ENCODE results near the gene PIP5K1C. TPM values are rescaled to one million over a fixed set of nuclear protein-coding genes. Genes with fewer than 3 reads are reported as not detected.
A peak's percentile ranks its signal among the peaks of the same experiment; 100 is the strongest.
"Not testable (repeated sequence)": the region's sequence is repeated elsewhere in the genome, so short reads cannot be mapped to it uniquely, and the experiment has no call there.

The PIP5K1C gene
- total RNA-seq, 8 experiments from 2014 or later, result 6.7 to 21.4 (median 13.7) TPM

- Histone ChIP-seq H3K27ac (no peak overlapping the region), H3K4me3 (no peak overlapping the region), H3K4me1 (replicated peaks in 1 of 2) (peaks cover 45 to 46% of the 10 kb centered on the region in 2 donors)
- no peak for ATAC-seq (replicated peaks in 6 of 8)
- in situ Hi-C loops (cut with MboI; ENCODE audit: low pct_unique_long_range_greater_than_20kb in 2 of 9, low sequenced_read_pairs in 9 of 9, unreplicated experiment in 9 of 9), result loop anchor here in 2 of 9 experiments (25.0 kb wide), 1 partner anchor 545 kb away; no protein-coding TSS in a partner anchor
- 40 to 86% methylated on average over 1 to 6 of the region's 17 CpGs; no CpG with 5 or more reads in 8 of the 10 experiments for WGBS, 10 experiments
Observed at GRCh38 chr19:3667766-3668165, 32.5 kb downstream of the PIP5K1C start.

DNA sequence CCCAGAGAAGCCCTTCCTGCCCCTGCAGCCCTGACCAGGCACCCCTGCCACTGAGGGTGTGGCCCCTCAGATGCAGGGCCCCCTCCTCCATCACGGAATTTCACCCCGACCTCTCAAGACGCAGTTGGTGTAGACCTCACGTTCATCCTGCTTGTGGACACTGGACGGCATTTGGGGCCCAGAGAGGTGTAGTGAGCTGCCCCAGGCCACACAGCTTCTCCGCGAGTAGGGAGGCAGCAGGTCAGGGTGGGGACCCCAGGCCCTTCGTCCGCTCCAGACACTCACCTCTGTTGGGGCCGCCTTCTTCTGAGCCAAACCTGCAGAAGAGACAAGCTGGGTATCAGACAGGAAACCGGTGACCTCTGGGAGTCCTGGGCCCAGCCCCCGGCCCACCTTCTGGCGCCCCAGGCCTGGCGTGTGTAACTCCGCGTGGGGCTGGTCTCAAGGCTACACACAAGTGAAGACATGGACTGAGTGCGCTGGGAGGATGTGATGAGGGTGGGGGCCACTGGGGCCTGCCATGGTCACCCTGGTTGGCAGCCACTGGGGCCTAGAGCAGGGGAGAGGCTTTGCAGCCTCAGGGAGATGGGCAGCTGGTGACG is 33.1 kb downstream of the PIP5K1C start:
- 60 to 88% methylated on average over 1 to 3 of the region's 18 CpGs; no CpG with 5 or more reads in 8 of the 10 experiments for WGBS, 10 experiments
- Histone ChIP-seq H3K27ac (no peak overlapping the region), H3K4me1 (replicated peaks in 1 of 2) (peaks cover 40 to 42% of the 10 kb centered on the region in 2 donors), H3K4me3 (no peak overlapping the region)
- no peak for ATAC-seq (replicated peaks in 6 of 8)
- in situ Hi-C loops (cut with MboI; ENCODE audit: low pct_unique_long_range_greater_than_20kb in 2 of 9, low sequenced_read_pairs in 9 of 9, unreplicated experiment in 9 of 9), result loop anchor here in 2 of 9 experiments (25.0 kb wide), 1 partner anchor 545 kb away; no protein-coding TSS in a partner anchor

DNA sequence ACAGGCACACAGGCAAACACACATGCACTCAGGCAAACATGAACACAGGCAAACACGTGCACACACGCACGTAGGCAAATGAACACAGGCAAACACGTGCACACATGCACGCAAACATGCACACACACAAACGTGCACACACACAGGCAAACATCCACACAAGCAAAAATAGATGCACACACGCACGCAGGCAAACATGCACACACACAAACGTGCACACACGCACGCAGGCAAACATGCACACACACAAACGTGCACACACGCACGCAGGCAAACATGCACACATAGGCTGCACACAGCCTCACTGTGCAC is 33.8 kb downstream of the PIP5K1C start:
- WGBS, 10 experiments, result 83 to 100% (median 92%) methylated on average over 1 to 7 of the region's 14 CpGs; no CpG with 5 or more reads in 6 of the 10 experiments
- ATAC-seq (replicated peaks in 6 of 8); H3K27ac ChIP-seq; H3K4me3 ChIP-seq: not testable (repeated sequence)
- in situ Hi-C loops (cut with MboI; ENCODE audit: low pct_unique_long_range_greater_than_20kb in 2 of 9, low sequenced_read_pairs in 9 of 9, unreplicated experiment in 9 of 9), result loop anchor here in 2 of 9 experiments (25.0 kb wide), 1 partner anchor 546 kb away; no protein-coding TSS in a partner anchor
- peaks cover 34 to 36% of the 10 kb centered on the region in 2 donors for H3K4me1 ChIP-seq (replicated peaks in 1 of 2)

DNA sequence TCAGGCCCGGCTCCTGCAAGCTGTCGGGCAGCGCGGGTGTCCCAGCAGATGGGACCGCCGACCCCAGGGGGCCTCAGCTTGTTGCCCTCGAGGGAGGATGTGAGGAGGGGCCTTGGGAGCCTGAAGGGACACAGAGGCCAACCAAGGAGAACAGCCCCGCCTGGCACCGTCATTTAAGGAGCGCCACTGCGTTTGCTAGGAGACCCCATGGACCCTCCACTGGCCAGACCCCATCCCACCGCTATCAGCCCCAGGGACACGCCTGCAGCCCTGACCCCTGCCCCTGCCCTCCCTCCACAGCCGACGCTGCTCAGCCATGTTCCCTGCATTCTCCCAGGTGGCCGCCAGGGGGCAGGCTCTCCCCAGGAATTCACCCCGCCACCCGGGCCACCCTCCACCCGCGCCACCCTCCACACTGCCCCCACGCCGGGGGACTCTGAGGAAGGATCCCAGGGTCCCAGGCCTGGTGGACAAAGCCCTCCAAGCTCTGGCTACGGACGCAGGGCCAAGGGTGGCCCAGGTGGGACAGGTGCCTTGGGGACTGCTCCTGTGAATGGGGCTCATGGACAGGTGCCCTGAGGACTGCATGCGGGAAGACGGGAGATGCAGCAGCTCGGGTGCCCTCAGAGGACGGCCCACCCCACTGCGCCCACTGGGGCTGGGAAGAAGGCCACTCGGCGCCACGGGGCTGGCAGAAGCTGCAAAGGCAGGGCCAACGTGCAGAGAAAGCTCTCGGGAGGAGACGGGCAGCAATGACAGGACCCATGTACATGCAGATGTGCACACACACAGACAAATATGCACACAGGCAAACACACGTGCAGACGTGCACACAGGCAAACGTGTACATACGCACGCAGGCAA is 34.4 kb downstream of the PIP5K1C start:
- H3K4me1 ChIP-seq (replicated peaks in 1 of 2), result peaks cover 28 to 30% of the 10 kb centered on the region in 2 donors
- in situ Hi-C loops (cut with MboI; ENCODE audit: low pct_unique_long_range_greater_than_20kb in 2 of 9, low sequenced_read_pairs in 9 of 9, unreplicated experiment in 9 of 9), result loop anchor here in 2 of 9 experiments (25.0 kb wide), 1 partner anchor 546 kb away; no protein-coding TSS in a partner anchor
- no peak overlapping the region for H3K27ac ChIP-seq
- 45 to 80% (median 71%) methylated on average over 1 to 19 of the region's 40 CpGs; no CpG with 5 or more reads in 6 of the 10 experiments for WGBS, 10 experiments
- ATAC-seq (replicated peaks in 6 of 8), result peak; percentile 2 to 52 (median 39)
- no peak overlapping the region for H3K4me3 ChIP-seq

DNA sequence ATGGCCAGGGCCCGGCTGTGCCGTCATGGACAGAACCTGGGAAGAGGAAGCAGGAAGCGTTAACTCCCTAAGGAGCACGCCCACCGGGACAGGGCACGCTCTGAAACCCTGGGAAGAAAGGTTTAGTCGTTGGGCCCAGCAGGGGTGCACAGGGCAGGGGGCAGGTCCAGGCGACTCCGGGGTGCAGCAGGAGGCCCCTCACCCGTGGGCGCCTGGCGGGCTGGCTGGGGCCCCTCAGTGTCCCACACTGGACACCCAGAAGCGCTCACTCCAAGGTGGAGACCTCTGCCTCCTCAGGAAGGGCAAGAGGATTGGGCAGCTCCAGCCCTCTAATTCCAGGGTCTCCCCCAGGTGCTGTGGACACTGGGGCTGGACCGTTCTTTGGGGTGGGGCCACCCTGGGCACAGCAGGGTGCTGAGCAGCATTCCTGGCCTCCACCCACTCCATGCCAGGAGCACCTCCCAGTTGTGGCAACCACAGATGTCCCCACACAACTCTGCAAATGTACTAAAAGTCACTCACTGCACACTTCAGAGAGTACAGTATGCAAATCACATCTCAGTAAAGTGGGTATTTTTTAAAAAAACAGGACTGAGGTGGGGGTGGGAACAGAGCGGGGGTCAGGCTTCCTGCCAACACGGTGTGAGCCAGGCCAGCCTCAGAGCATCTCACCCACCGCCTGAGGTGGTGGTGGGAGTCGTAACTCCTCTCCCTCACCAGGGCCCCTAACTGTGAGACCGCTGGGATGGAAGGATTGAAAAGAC is 35.2 kb downstream of the PIP5K1C start:
- Histone ChIP-seq H3K4me3 (no peak overlapping the region), H3K4me1 (replicated peaks in 1 of 2) (peaks cover 20 to 21% of the 10 kb centered on the region in 2 donors), H3K27ac (no peak overlapping the region)
- no peak for ATAC-seq (replicated peaks in 6 of 8)
- WGBS, 10 experiments, result 66 to 85% (median 75%) methylated on average over 2 to 6 of the region's 19 CpGs; no CpG with 5 or more reads in 6 of the 10 experiments
- in situ Hi-C loops (cut with MboI; ENCODE audit: low pct_unique_long_range_greater_than_20kb in 2 of 9, low sequenced_read_pairs in 9 of 9, unreplicated experiment in 9 of 9), result loop anchor here in 2 of 9 experiments (25.0 kb wide), 1 partner anchor 547 kb away; no protein-coding TSS in a partner anchor

DNA sequence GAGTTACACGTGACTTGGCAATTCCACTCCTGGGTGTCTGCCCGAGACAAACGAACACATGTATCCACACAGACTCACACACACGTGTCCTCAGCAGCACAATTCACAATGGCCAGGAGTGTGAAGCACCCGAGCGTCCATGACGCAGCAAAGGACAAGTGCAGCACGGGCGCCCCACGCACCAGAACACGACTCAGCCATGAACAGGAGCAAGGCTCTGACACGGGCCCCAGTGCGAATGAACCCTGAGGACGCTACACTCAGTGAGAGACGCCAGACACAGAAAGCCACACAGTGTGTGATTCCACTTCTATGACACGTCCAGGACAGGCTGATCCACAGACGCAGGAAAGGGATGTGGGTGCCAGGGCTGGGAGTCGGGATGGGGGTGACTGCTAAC is 36.4 kb downstream of the PIP5K1C start:
- H3K4me1 ChIP-seq (replicated peaks in 1 of 2), result peaks cover 13 to 16% of the 10 kb centered on the region in 2 donors
- WGBS, 10 experiments, result 96 to 100% (median 98%) methylated on average over 1 to 8 of the region's 18 CpGs; no CpG with 5 or more reads in 7 of the 10 experiments
- ATAC-seq (replicated peaks in 6 of 8), result no peak
- in situ Hi-C loops (cut with MboI; ENCODE audit: low pct_unique_long_range_greater_than_20kb in 2 of 9, low sequenced_read_pairs in 9 of 9, unreplicated experiment in 9 of 9), result loop anchor here in 2 of 9 experiments (25.0 kb wide), 1 partner anchor 548 kb away; no protein-coding TSS in a partner anchor
- H3K4me3 ChIP-seq, result no peak overlapping the region
- no peak overlapping the region for H3K27ac ChIP-seq

- H3K4me3 ChIP-seq, result no peak overlapping the region
- WGBS, 10 experiments, result 86 to 100% (median 100%) methylated on average over 1 to 12 of the region's 34 CpGs; no CpG with 5 or more reads in 2 of the 10 experiments
- no peak for ATAC-seq (replicated peaks in 6 of 8)
- H3K4me1 ChIP-seq (replicated peaks in 1 of 2), result peaks cover 13 to 21% of the 10 kb centered on the region in 2 donors
- no peak overlapping the region for H3K27ac ChIP-seq
- in situ Hi-C loops (cut with MboI; ENCODE audit: low pct_unique_long_range_greater_than_20kb in 2 of 9, low sequenced_read_pairs in 9 of 9, unreplicated experiment in 9 of 9), result loop anchor here in 2 of 9 experiments (25.0 kb wide), 1 partner anchor 551 kb away; no protein-coding TSS in a partner anchor
Observed at GRCh38 chr19:3661284-3662238, 38.7 kb downstream of the PIP5K1C start.

GRCh38 chr19:3660493-3661219 is 39.6 kb downstream of the PIP5K1C start:
- H3K4me1 ChIP-seq (replicated peaks in 1 of 2), result peaks cover 19 to 25% of the 10 kb centered on the region in 2 donors
- in situ Hi-C loops (cut with MboI; ENCODE audit: low pct_unique_long_range_greater_than_20kb in 2 of 9, low sequenced_read_pairs in 9 of 9, unreplicated experiment in 9 of 9), result loop anchor here in 2 of 9 experiments (25.0 kb wide), 1 partner anchor 552 kb away; no protein-coding TSS in a partner anchor
- no peak overlapping the region for H3K4me3 ChIP-seq
- no peak overlapping the region for H3K27ac ChIP-seq
- WGBS, 10 experiments, result 84 to 100% (median 98%) methylated on average over 2 to 7 of the region's 23 CpGs; no CpG with 5 or more reads in 5 of the 10 experiments
- ATAC-seq (replicated peaks in 6 of 8), result no peak

- 88 to 89% methylated on average over 5 to 10 of the region's 22 CpGs; no CpG with 5 or more reads in 8 of the 10 experiments for WGBS, 10 experiments
- peak overlapping the region in 1 of 2 donors; percentile 8 for H3K27ac ChIP-seq
- in situ Hi-C loops (cut with MboI; ENCODE audit: low pct_unique_long_range_greater_than_20kb in 2 of 9, low sequenced_read_pairs in 9 of 9, unreplicated experiment in 9 of 9), result loop anchor here in 2 of 9 experiments (25.0 kb wide), 1 partner anchor 553 kb away; no protein-coding TSS in a partner anchor
- H3K4me1 ChIP-seq (replicated peaks in 1 of 2), result peaks cover 21 to 29% of the 10 kb centered on the region in 2 donors
- no peak overlapping the region for H3K4me3 ChIP-seq
- no peak for ATAC-seq (replicated peaks in 6 of 8)
Observed at GRCh38 chr19:3659746-3660112, 40.5 kb downstream of the PIP5K1C start.

GRCh38 chr19:3658870-3659745 is 41.2 kb downstream of the PIP5K1C start:
- in situ Hi-C loops (cut with MboI; ENCODE audit: low pct_unique_long_range_greater_than_20kb in 2 of 9, low sequenced_read_pairs in 9 of 9, unreplicated experiment in 9 of 9), result loop anchor here in 2 of 9 experiments (25.0 kb wide), 1 partner anchor 553 kb away; no protein-coding TSS in a partner anchor
- Histone ChIP-seq H3K27ac (peak overlapping the region; percentile 85 to 92), H3K4me3 (no peak overlapping the region), H3K4me1 (replicated peaks in 1 of 2) (peaks cover 21 to 29% of the 10 kb centered on the region in 2 donors)
- WGBS, 10 experiments, result 53 to 100% (median 91%) methylated on average over 1 to 9 of the region's 37 CpGs; no CpG with 5 or more reads in 2 of the 10 experiments
- ATAC-seq (replicated peaks in 6 of 8), result no peak
